Measurements from ENCODE around the gene SHCBP1L. TPM values are rescaled to one million over a fixed set of nuclear protein-coding genes. Genes with fewer than 3 reads are reported as not detected.

Gene SHCBP1L
- total RNA-seq, 1 experiment from 2014 or later: not detected

- ATAC-seq: no peak
- ChIA-PET POLR2A (no interaction called here), CTCF (no interaction called here)
- Mint-ChIP-seq H3K9me3 (no peaks in the 10 kb centered on the region), H3K27ac (no peak overlapping the region), H3K4me3 (no peak overlapping the region), H3K36me3 (peaks cover 98% of the 10 kb centered on the region), H3K27me3 (ENCODE audit: low read depth) (no peaks in the 10 kb centered on the region), H3K4me1 (no peaks in the 10 kb centered on the region)
- no peak for DNase-seq (ENCODE audit: low spot score)
- TF ChIP-seq, protein P1, sequence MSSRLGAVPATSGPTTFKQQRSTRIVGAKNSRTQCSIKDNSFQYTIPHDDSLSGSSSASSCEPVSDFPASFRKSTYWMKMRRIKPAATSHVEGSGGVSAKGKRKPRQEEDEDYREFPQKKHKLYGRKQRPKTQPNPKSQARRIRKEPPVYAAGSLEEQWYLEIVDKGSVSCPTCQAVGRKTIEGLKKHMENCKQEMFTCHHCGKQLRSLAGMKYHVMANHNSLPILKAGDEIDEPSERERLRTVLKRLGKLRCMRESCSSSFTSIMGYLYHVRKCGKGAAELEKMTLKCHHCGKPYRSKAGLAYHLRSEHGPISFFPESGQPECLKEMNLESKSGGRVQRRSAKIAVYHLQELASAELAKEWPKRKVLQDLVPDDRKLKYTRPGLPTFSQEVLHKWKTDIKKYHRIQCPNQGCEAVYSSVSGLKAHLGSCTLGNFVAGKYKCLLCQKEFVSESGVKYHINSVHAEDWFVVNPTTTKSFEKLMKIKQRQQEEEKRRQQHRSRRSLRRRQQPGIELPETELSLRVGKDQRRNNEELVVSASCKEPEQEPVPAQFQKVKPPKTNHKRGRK (CRISPR knock-in tag; IDR thresholded peaks at IDR 0.05; ENCODE audit: borderline replicate concordance): no peak
- TF ChIP-seq, protein P2, sequence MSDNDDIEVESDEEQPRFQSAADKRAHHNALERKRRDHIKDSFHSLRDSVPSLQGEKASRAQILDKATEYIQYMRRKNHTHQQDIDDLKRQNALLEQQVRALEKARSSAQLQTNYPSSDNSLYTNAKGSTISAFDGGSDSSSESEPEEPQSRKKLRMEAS (CRISPR knock-in tag; IDR thresholded peaks at IDR 0.05): no peak
- no peak for TF ChIP-seq SMAD3 (CRISPR knock-in tag; IDR thresholded peaks at IDR 0.05; ENCODE audit: borderline replicate concordance)
- TF ChIP-seq SMAD4 (CRISPR knock-in tag; IDR thresholded peaks at IDR 0.05): no peak
- no peak for TF ChIP-seq GTF2I (CRISPR knock-in tag; conservative IDR thresholded peaks at IDR 0.05)
- no peak for TF ChIP-seq ZNF219 (CRISPR knock-in tag; IDR thresholded peaks at IDR 0.05; ENCODE audit: borderline replicate concordance)
- TF ChIP-seq ZBTB43 (CRISPR knock-in tag; IDR thresholded peaks at IDR 0.05): no peak
- TF ChIP-seq PRDM15 (CRISPR knock-in tag; IDR thresholded peaks at IDR 0.05): no peak
- no peak for TF ChIP-seq GRHL2 (CRISPR knock-in tag; IDR thresholded peaks at IDR 0.05; ENCODE audit: insufficient replicate concordance, severe bottlenecking)
Measured at GRCh38 chr1:182857212-182857611, 95.8 kb downstream of the SHCBP1L start.

DNA sequence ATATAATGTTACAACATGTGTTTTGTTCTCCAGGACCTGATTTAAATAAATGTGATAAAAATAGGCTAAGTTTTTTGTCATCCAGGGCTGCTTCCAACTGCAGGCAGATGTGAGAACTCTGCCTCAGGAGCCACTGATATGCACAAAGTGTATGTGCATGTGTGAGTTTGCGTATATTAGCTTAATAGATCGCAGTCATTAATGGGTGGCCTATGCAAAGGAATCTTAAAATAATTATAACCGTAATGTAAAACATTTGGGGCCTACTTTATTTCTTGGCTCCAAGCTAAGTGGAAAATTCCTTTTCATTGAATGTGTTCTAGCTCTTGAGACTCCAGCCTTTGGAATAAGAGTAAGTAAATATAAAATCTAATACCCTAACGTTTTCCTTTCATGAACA lies 97.1 kb downstream of the SHCBP1L start:
- Mint-ChIP-seq H3K4me1 (no peaks in the 10 kb centered on the region), H3K36me3 (peaks cover 98% of the 10 kb centered on the region), H3K9me3 (no peaks in the 10 kb centered on the region), H3K27ac (0 out of 2 replicates have a peak overlapping the region, but pooled peaks have one; percentile 32), H3K27me3 (ENCODE audit: low read depth) (no peaks in the 10 kb centered on the region), H3K4me3 (no peak overlapping the region)
- CTCF ChIA-PET: no interaction called here
- POLR2A ChIA-PET: no interaction called here
- ATAC-seq (no peak), DNase-seq (ENCODE audit: low spot score) (no peak)
- no peak for TF ChIP-seq FOXJ3 (CRISPR knock-in tag; IDR thresholded peaks at IDR 0.05; ENCODE audit: borderline replicate concordance)
- no peak for TF ChIP-seq CREB1 (CRISPR knock-in tag; IDR thresholded peaks at IDR 0.05)
- TF ChIP-seq KAT7 (CRISPR knock-in tag; IDR thresholded peaks at IDR 0.05; ENCODE audit: borderline replicate concordance): no peak
- TF ChIP-seq, protein P3, sequence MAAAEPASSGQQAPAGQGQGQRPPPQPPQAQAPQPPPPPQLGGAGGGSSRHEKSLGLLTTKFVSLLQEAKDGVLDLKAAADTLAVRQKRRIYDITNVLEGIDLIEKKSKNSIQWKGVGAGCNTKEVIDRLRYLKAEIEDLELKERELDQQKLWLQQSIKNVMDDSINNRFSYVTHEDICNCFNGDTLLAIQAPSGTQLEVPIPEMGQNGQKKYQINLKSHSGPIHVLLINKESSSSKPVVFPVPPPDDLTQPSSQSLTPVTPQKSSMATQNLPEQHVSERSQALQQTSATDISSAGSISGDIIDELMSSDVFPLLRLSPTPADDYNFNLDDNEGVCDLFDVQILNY (CRISPR knock-in tag; IDR thresholded peaks at IDR 0.05): no peak
- no peak for TF ChIP-seq ATF1 (CRISPR knock-in tag; IDR thresholded peaks at IDR 0.05)
- TF ChIP-seq ELF4 (CRISPR knock-in tag; IDR thresholded peaks at IDR 0.05; ENCODE audit: low read depth): no peak
- no peak for TF ChIP-seq TP53 (CRISPR knock-in tag; IDR thresholded peaks at IDR 0.05)
